Suppressor macrophage (primary cell): ENCODE measurements around the gene RIMS4.

Source experiments
- DNase-seq, 4 experiments: peaks; one replicate each; pipeline ENCODE4 v3.0.0-alpha.2; 2020 to 2022

The RIMS4 gene

DNA sequence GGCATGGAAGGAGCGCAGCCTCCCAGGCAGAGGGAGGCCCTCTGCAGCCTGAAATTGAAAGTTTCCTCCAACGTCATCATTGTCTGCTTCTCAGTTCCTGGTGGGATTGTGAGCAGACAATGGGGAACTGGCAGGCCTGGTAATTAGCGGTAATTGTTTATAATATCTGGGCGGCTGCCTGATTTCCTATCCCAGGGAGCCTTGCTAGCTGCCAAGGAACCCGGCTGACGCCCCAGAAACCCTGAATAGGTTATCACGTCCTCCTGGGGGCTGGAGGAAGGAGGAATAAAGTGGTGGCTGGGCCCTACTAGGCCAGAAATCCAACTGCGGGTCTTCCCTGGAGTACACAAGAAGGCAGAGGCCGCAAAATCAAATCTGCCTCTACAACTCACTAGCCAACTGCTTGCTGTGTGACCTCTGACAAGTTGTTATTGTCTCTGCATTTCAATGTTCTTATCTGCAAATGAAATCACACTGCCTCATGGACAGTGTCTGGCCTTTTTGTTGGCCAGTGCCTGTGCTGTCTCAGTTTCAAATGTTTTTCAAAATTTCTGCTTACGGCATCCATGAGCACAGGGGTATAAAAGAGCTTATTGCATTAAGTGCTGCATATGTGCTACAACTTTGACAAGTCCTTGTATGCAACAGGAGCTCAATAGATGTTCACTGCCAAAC lies 47.7 kb downstream of the RIMS4 start:
- no peak for DNase-seq

DNA sequence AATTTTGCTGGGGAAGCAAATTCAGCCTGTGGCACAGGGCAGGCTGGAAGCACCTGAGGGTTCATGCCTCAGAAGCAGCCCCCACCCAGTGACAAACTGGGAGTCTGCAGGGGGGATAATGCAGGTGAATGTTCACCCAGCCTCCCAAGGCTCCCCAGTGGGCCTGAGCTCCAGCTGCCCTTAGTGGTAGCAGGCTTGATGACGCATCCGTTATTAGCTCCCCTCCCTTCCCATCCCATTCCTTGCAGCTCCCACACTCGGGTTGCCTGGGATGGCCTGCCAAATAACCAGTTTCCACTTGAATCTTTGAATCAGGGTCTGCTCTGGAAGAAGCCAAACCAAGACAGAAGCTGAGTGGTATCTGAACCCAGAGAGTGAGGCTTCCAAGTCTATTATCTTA lies 48.9 kb downstream of the RIMS4 start:
- no peak for DNase-seq

DNA sequence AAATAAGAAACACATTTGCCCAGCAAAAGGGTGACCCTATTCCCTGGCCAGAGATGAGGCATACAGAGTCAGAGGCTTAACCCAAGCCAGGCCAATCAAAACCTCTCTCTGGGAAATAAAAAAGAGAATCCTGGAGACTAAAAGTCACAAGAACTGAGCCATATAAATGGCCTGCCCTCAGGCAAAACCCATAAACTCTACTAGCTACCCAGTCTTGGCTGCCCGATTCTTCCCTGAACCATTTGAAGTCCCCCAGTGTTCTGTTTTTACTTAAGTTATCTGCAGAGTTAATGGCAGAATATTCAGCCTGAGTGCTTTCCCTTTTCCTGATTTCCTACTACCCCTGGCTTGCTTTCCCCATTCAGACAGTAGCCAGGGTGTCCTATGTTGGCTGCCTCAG lies 50.8 kb downstream of the RIMS4 start:
- DNase-seq, result no peak

DNA sequence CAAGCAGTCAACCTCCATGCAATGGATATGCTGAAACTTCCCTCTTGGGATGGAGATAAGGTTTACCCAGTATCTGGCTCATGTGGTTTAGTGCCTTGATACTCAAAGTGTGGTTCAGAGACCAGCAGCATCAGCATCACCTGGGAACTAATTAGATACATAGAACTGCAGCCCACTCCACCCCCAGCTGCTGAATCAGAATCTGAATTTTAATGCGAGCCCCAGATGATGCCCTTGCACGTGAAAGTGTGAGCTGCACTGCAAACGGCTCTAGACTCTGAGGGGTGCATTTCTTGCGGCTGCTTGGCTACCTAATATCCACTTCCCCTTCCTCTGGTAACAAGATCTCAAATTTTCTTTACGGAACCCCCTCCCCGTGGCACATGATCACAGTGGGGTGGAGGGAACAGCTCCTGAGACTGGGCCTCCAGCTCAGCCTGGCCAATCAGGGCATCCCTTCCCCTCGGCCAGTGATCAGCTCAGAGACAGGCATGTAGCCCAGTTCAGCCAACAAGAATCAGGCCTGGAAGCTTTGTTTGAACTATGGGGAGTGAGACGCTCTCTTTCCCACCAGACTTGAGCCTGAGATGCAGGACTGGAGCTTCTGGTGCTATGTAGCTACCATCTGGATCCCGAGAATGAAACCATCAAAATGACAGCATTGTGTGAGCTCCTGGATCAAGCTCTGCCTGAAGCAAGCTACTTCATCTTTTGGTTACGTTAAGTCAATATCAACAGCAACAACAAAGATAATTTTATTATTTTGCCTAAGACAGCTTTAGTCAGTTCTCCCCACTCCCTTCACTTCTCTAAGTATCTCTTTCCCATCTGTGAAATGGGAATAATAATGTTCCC lies 51.9 kb downstream of the RIMS4 start:
- peak in 1 of 4 experiments; percentile 6 for DNase-seq

DNA sequence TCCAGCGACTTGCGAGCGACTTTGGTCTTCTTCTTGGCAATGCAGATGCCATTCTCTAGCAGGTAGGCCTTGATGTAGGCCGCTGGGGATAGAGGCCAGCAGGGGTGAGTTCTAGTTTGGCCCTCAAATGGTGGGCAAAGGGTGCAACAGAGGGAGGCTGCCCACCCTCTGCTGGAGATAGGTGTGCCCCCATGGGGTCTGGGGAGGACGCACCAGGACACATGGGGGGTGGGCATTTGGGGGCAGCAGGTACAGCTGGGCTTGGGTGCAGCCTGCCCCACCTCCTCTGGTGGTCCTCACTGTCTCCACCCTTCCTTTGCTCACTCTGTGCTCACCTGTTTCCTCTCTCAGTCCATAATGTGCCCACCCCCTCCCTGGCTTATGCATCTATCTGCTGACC lies 53.4 kb downstream of the RIMS4 start:
- DNase-seq, result no peak

DNA sequence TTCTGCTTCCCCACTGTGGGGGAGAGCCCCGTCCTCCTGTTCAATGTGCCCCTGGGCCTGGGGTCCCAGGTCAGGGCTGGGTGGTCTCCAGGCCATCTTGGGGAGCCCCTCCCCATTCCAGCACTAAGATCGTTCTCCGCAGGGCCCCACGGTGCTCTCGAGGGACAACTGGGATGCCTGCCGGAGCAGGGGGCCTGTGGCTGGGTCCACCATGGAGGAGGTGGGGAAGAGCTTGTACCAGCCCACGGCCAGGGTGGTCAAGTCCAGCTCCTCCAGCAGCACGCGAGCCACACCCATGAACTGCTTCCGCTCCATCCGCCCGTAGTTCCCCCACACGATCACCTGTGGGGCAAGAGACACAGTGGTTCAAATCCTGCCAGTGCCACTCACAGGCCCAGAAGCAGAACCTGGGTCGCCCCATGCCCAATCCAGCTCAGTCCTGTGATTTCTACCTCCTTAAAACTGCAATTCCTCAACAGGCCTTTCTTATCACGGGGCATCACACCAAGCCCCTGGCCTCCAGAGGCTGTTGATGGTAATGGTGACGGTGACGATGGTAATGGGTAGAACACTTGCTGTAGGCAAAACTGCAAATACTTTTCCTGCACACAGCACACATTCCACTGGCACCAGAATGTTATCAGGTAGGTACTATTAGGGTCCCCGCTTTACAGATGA lies 54.2 kb downstream of the RIMS4 start:
- DNase-seq, result no peak

DNA sequence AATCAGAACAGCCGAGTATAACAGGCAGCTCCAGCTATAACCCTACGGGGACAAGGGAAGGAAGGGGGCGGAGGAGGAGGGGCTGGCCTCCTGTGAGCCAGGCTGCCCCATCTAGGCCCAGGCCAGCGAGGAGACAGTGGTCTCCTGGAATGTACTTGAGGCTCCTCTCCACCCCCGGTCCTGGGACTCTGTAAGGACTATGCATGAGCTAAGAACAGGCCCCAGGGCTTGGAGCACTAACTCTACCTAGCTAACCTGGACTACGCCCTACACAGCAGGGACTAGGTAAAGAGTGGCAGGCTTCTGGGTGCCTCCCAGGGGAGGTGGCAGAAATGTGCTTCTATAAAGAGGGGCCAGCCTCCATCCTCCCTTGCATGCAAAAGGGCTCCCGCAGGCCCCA lies 55.8 kb downstream of the RIMS4 start:
- no peak for DNase-seq

GRCh38 chr20:44752099-44752931 lies 58.0 kb downstream of the RIMS4 start:
- no peak for DNase-seq

- DNase-seq, result peak in 1 of 4 experiments; percentile 46
Observed at GRCh38 chr20:44750081-44750805, 60.1 kb downstream of the RIMS4 start.

- no peak for DNase-seq
Observed at GRCh38 chr20:44748005-44748370, 62.4 kb downstream of the RIMS4 start.

DNA sequence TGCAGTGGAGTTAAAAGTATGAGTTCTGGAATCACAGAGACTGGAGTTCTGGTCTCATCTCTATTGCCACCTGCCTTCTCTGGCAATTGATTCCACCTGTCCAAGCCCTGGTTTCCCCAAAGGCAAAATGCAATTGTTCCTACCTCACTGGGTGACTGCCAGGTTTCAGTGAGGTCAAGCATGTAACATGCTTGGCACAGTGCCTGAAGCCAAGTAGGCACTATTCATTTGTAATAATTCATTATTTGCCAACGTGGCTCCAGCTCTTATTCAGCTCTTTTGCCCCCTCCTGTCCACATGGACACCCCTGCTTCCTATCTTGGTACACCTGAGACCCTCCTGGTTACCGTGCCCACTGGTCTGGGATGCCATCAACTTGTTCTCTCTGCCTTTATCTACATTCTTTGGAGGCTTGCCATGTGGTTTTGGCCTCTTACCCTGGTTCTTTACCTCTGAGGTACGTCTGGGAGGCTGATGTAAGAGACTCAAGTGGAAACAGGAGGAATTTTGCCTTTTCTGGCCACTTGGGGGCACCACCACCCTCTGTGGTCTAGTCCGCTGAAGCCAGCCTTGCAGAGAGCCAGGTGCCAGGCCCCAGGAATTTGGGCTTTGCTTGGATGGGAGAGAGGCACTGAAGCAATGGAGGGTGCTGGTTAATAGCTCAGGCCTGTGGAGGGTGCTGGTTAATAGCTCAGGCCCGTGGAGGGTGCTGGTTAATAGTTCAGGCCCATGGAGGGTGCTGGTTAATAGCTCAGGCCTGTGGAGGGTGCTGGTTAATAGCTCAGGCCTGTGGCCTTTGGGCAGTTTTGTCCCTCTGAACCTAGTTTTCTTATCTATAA lies 63.0 kb downstream of the RIMS4 start:
- peak; percentile 65 to 84 (median 74) for DNase-seq

- no peak for DNase-seq
Observed at GRCh38 chr20:44746367-44747165, 63.8 kb downstream of the RIMS4 start.

GRCh38 chr20:44745598-44746366 lies 64.6 kb downstream of the RIMS4 start, which contains the start of gene KCNK15:
Gene KCNK15, plus strand, starts transcription at chr20:44745865. Its CDS starts 46 bp downstream, at chr20:44745911.
- peak; percentile 33 to 72 (median 56) for DNase-seq

DNA sequence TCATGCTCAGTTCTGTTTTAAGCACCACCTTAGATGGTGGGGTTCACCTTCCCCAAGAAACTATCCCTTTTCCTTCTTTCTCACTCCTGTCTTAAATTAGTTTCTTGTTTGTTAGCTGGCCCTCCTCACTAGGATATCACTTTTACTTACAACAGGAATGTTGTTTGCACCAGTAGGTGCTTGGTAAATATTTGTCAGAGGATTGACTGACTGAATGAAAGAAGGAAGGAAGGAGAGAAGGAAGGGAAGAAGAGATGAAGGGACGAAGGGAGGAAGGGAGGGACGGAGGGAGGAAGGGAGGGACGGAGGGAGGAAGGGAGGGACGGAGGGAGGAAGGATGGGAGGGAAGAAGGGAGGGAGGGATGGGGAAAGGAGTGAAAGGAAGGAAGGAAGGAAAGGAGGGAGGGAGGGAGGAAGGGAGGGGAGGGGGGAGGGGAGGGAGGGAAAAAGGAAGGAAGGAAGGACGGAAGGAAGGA lies 65.2 kb downstream of the RIMS4 start:
- DNase-seq, result no peak

DNA sequence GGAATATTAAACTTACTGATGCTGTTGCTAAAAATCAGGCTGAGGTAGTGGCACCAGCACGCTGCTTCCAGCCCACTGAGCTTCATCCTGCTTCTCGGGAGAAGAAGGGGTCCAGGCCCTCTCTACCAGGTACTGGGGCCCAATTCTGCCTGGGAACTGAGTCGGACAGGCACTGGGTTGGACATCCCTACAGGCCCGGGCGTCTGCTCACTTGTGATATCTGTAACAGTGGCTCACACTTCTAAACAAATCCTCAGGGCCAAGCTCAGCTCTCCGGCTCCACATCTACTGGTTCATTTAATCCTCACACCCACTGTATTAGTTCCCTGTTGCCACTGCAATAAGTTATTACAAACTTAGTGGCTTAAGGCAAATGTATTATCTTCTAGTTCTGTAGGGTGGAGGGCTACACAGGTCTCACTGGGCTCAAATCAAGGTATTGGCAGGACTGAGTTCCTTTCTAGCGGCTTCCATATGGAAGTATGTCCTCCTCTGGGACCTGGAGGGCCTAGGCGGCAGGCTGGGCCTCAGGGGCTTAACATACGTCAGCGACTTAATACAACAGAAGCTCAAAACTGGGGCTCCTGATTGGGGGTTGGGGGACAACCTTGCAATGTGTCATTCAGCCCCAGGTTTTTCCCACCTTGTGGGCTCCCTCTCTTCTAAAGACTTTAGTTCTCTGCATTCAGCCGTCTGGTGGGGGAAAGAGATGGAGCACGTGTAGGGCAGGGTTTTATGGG lies 66.3 kb downstream of the RIMS4 start:
- no peak for DNase-seq

- no peak for DNase-seq
Observed at GRCh38 chr20:44743080-44743701, 67.2 kb downstream of the RIMS4 start.

GRCh38 chr20:44742304-44743079 lies 67.9 kb downstream of the RIMS4 start:
- DNase-seq, result no peak
